GM21825 (cell line): ENCODE results near the gene PDK2.
A peak's percentile ranks its signal among the peaks of the same experiment; 100 is the strongest.

Experiments
- ATAC-seq: cut with Tn5 transposase; IDR thresholded peaks from one replicate; pipeline ENCODE4 v1.9.1; 2021; ENCODE audit warnings: mild to moderate bottlenecking, moderate library complexity; ENCODE audit not compliant: unreplicated experiment

PDK2 gene

DNA sequence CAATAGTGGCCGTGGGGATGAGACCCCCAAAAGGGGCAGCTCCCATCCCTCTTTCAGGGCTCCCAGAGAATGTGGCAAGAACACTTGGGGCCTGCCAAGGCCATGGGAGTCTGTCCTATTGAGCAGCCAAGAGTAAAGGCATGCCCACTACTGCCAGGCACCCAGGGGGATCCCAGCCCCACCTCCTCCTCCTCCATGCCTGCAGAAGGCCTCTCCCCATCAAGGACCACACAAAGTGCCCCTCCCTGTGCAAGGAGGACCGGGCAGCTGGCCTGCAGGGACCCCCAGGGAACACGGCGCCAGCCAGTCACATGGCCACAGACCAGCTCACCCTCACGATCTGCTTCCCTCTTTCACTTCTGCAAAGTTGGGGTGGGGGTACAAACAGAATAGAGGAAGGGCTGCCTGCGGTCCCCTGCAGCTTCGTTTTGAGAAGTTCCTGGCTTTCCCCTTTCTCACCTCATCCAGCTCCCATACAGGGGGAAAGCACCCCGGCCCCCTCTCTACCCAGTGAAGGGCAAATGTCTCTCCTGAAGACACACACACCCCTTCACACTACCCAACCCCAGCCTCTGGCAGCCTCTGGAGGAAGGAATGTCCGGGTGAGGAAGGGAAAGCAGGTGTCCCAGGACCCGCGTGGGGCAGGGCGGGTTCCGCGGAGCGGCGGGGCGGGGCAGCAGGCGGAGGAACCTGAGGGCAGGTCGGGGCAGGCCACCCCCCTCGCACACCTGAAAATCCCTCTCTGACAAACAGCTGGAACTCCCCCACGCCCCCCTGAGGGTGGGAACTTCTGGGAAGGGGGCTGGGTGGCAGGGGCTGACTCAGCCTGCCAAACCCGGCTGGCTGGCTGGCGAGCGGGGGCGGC, 53.3 kb downstream of the PDK2 start:
- ATAC-seq: peak; percentile 33

GRCh38 chr17:50149091-50149416, 53.9 kb downstream of the PDK2 start:
- no peak for ATAC-seq

DNA sequence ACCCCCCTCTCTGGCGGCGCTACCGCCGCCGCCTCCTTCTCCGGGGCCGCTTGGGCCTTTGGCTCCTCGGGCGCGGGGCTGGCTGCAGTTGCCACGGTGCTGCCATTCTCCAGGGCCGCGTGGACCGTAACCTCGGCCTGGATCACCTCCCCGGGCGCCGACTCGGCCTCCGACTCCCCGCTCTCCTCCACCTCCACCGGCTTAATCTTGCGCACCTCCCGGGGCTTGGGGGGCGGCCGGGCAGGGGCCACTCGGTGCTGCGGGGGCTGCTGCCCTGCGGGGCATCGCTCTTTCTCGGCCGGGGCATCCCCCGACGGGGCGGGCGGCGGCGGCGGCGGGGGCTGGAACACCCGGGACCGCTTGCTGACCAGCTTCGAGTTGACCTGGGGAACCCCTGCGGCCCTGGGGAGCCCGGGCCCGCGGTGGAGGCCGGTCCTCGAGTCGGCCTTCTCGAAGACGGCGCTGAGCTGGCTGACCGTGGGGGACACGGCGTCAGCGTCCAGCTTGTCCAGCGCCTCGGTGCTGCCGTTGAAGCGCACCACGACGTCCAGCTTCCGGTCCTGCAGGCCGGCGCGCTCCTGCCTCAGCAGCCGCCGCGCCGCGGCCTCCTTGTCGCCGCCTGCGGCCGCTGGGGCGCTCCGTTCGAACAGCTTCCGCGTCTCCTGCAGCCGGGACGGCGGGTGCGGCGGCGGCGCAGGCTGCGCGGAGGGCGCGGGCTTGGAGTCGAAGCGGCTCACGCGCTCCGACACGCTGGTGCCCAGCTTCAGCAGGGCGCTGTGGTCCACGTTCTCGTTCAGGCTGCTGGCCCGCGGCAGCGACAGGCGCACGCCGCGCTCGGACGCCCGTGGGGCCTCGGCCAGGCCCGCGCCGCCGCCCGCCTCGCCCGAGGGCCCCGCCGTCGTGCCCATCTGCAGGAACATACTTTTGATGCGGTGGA, 54.5 kb downstream of the PDK2 start:
- no peak for ATAC-seq

DNA sequence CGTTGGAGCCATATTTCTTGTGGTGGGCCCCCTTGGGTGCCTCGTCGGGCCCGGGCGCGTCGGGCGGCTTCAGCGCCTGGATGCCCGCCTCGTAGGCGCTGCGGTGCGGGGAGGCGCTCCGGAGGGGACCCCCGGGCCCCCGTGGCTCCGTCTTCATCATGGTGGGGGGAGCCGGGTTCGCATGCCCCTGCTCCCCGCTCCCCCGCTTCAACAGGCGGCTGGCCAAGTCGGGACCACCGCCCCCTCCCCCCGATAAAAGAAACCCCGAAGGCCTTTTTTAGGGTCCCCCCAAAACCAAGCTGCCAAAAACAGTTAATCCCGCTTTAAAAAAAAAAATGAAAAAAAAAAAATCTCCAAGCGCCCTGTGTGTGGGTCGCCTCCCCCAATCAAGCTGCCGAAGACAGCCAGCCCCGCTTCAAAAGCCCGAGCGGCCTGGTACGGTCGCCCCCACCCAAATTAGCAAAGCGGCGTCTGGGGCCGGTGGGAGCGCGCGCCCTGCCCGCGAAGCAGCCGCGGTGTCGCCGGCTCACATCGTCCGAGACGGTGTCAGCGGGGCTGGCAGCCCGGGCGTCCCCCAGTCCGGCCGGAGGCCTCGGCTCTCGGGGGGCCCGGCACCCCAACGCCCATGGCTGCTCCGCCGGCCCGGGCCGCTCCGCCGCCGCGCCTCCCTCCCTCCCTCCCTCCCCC, 55.3 kb downstream of the PDK2 start, which contains the start of gene PPP1R9B:
TSS of gene PPP1R9B (minus strand) at position 324 of the 687 bp plus-strand sequence. CDS start at position 160, 164 bp downstream.
- ATAC-seq: no peak

DNA sequence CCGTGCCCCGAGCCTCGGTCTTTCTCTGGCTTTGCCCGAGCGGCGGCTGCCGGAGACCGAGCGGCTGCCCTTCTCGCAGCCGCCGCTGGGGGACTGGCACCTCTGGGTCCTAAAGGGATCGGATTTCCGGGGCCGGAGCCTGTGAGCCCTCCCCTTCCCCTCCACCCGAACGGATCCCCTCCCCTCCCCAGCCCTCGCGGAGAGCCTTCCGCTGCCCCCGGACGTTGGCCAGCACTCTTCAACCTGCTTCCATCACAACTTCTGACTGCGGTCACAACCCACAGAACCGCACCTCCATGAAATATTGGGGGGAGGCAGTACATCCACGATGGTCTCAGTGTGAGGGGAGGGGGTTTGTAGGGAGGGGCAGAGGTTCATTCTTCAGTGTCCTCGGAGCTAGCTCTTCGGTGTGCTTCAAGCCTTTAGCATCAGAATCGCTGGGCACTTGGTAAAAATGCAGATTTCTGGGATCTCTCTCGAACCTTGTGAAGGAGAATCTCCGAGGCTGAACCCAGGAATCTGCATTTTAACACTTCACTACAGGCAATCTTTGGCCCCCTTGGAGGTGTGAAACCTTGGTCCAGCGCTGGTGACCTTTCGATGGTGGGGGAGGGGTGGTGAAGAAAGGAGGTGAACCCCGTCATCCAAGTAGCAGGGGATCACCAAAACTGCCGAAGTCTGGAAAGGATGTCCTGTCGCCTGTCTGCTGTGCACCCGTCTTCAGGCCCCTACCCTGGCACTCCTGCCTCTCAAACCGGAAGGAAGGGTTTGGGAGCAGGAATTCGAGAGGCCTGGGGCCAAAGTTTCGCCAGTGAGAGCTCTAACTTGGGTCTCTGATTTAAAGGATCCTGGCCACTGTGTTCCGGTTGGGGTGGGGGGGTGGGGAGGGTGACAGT, 56.1 kb downstream of the PDK2 start:
- ATAC-seq: peak; percentile 32

GRCh38 chr17:50151937-50152547, 56.9 kb downstream of the PDK2 start:
- peak; percentile 23 for ATAC-seq

- no peak for ATAC-seq
These were observed 57.6 kb downstream of the PDK2 start for GRCh38 chr17:50152736-50153135.

- no peak for ATAC-seq
These were observed 58.8 kb downstream of the PDK2 start for GRCh38 chr17:50153650-50154575.

DNA sequence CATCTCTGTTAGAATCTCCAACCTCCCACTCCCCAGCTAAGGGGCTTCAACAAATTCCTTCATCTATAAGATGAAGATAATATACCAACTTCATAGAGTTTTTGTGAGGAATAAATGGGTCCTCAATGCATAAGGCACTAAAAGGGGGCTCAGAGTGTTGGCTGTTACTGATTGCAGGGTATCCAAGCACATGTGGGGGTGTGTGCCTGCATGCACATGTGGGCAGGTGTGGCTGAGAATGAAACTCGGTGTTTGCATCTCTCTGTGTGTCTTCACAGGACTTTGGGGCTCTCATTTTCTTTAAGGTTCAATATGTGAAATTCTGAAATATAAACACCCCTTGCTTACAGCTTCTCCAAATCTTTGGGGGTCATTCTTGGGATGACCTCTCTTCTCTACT, 59.5 kb downstream of the PDK2 start:
- no peak for ATAC-seq

DNA sequence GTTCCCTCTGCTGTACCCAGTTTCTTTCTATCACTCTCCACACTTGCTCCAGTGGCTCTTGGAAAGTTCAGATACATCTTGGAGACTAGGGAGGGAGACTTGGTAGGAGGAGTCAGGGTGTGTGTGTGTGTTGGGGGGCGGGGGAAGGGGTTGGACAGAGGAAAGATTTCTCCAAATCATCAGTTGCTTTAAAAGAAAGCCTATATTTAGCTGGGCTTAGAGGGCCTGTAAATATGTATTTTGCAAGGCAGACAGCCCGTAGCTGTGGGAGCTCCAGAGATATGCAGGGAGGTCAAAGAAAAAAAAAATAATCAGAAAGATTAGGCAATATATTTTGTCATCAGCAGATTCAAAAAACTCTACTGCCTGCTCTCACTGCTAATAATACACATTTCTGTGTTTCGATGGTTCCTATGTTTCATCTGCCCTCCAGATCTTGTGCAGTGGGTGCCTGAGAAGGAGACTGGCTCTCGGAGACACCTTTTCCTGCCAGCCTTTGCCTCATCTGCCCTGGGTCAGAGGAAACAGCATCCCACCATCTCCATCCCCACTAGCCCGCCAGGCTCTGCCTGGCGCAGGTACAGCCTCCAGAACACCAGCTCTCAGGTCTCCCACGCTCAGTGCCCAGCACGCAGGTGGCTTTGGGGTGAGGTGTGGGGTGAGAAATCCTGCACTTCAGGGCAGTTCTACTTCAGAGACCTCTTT, 60.1 kb downstream of the PDK2 start:
- ATAC-seq: no peak

DNA sequence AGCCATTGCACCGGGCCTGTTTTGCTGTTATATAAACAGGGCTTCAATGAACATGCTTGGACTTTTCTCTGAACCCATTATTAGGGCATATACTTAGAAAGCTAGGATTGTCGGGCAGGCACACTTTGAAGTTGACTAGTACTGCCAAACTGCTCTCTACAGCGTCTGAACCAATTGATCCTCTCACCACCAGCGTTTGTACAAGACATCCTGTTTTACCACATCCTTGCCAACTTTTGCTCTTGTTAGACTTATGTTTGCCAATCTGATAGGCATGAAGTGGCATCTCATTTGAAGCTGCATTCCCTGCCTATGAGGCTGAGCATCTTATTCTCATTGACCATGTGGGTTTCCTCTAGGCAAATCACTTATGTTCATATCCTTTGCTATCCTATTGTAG, 62.7 kb downstream of the PDK2 start:
- no peak for ATAC-seq

- ATAC-seq: peak; percentile 78
These were observed 66.1 kb downstream of the PDK2 start for GRCh38 chr17:50161023-50161910.
